GM19193 (cell line): Measurements from ENCODE around the gene UBE2J2.

ENCODE experiments used
- POLR2A ChIP-seq: IDR thresholded peaks from 4 replicates; pipeline ENCODE4 v1.6.1; 2011; ENCODE audit not compliant: insufficient read depth, insufficient read length; ENCODE audit errors: extremely low read depth

The UBE2J2 gene

DNA sequence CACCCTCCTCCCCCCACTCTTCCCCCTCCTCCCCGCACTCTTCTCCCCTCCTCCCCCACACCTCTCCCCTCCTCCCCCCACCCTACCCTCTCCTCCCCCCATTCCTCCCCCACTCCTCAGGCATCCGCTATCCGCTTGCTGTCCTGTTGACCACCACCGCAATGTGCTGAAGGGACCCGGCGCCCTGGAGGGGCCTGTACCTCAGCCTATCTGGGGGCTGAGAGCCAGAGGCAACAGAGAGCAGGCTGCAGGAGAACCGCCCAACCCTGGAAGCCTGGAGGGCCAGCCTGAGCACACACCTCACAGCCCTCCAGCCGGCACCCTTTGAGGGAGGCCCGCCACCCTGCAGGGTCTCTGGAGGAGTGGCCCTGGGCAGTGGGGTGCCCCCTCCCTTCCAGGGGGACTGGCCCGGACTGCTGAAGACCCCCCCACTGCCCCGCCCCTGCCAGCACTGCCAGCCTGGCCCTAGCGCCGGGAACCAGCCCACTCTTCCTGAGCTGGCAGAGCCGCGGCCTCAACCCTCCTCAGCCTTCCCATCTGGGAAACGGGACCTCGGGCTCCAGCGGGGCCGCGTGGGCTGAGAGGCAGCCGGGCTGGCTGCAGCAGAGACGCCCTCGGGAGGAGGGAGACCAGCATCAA lies 28.4 kb downstream of the UBE2J2 start:
- no peak for TF ChIP-seq POLR2A

- TF ChIP-seq POLR2A, result no peak
These were observed 29.4 kb downstream of the UBE2J2 start for GRCh38 chr1:1244192-1244811.

- no peak for TF ChIP-seq POLR2A
These were observed 29.9 kb downstream of the UBE2J2 start for GRCh38 chr1:1243807-1244191.

DNA sequence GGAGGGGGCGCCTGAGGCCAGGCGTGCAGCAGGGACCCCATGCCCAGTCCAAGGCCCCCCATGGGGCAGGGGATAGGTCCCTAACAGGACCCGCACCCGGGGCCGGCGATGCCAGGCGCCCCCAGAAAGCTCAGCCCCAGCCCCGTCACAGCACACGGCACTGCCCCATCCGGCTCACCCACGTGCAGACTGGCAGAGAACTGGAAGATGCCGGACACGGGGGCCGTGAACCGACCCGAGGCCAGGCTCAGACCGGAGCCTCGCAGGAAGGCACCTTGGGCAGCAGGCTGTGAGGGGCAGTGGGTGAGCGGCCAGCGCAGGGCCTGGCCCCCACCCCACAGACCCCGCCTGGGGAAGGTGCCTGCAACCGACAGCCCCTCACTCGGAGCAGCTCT lies 30.4 kb downstream of the UBE2J2 start:
- TF ChIP-seq POLR2A, result no peak

DNA sequence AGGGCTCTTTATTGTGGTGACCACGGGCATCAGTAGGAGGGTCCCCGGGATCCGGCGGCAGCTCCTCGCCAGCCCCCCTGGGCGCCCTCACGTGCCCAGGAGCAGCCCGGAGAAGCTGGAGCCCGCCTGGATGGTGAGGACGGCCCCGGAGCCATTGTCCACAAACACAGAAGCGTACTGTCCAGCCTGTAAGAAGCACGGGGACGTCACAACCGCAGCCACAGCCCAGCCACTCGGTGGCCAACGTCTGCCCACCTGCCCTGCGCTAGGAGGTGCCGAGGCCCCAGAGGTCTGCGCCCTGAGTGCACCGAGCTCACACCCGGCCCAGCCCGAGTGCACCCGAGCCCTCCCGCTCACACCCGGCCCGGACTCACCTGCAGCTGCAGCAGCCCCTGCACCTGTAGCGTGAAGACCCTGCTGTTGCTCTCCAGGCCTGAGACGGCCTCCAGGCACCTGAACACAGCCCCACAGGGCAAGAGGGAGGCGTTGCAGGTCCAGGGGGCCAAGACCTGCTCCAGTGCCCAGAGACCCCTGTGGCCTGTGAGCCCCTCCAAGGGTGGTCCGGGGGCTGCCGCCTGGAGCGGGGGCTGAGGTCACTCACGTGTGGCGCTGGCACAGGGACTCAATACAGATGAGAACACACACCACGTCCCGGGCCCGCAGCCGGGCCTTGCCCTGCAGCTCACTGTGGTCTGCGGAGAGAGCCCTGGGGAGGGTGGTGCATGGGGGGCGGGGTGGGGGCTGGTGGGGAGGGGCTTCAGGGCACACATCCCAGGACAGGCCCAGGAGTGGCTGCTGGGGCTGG lies 31.0 kb downstream of the UBE2J2 start:
- TF ChIP-seq POLR2A, result no peak

- no peak for TF ChIP-seq POLR2A
These were observed 31.9 kb downstream of the UBE2J2 start for GRCh38 chr1:1241588-1242219.

DNA sequence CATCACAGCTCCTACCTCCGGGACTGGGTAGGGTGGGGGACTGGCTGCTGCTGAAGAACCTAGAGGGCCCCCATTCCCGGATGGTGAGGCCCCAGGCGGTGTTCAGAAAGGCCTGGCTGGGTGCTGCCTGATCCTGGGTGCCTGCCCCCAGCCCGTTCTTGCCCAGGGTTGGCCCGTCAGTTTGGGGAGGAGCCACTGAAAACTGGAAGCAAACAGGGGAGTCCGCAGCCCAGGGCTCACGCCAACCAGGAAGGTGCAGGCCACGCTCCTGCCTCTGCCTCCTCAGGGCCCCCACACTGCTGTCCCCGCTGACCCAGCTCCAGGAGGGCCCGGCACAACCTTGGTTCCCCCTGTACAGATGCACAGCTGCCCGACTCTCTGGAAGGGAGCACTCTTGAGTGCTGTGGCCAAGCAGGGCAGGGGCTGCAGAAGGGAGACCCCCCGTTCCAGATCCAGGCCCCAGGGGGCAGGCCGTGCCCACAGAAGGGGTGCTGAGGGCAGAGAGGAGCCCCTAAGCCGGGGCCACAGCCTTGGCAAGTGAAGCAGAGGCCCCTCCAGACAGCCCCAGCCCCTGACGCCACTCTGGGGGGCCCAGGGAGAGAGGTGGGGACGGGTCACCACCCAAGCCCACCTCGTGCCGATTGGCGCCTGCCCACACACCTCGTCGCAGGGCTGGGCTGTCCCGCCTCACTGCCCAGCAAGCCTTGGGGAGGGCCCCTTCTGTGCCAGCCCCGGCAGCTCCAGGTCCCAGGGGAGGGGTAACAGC lies 32.6 kb downstream of the UBE2J2 start:
- TF ChIP-seq POLR2A, result no peak

DNA sequence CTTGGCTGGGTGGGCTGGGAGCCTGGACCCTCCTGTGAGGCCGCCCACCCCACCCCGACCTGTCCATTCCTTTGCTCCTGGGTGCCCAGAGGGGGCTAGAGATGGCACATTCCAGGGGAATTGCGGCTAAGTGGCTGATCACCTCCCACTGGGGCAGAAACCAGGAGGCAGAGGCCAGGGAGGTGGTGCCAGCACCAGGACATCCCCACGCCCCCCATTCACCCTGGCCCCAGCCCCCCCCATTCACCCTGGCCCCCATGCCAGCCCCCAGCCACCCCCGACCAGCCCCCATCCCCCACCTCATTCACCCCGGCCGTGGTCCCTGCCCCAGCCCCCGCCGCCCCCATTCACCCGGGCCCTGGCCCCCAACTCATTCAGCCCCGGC lies 33.3 kb downstream of the UBE2J2 start:
- TF ChIP-seq POLR2A, result no peak

- TF ChIP-seq POLR2A, result no peak
These were observed 33.9 kb downstream of the UBE2J2 start for GRCh38 chr1:1239614-1240347.

DNA sequence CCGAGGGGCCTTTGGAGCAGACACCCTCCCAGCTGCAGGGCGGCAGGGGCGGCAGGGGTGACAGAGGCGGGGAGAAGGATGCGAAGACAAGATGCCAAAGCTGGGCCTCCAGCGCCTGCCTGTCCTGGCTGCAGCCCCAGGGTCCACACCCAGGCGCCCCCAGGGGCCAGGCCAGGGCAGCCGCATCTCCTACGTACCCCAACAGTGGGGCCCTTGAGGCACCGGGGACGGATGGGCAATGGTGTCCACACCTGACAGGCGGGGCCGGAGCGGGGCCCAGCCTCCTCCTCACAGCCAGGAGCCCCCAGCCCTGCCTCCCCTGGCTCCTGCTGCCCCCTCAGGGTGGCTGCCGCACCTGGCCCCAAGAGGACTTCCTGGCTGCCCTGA lies 34.4 kb downstream of the UBE2J2 start:
- TF ChIP-seq POLR2A, result no peak

DNA sequence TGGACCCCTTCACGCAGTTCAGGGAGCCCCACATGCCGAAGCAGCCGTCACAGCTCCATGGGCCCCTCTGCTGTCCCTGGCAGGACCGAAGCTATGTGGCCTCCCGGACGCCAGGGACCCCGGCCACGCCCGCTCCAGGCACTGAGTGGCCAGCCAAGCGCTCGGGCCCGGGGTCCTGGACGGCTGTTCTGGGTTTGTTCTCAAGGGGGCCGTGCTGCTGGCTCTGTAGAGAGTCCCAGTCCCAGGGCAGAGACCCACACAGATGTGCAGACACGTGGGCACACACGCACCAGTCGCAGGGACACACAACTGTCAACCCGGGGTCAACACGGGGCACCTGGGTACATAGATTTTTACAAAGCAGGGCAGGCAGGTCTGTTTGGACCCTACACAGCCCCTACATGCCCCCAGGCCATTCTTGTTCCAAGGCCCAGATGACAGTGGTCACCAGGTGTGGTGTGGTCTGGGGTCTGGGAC lies 34.9 kb downstream of the UBE2J2 start:
- TF ChIP-seq POLR2A, result no peak

GRCh38 chr1:1237874-1238701 lies 35.6 kb downstream of the UBE2J2 start:
- TF ChIP-seq POLR2A, result no peak
